Neural crest cell (in vitro differentiated cells): Measurements from ENCODE around the gene INO80B. TPM values are rescaled to one million over a fixed set of nuclear protein-coding genes. Genes with fewer than 3 reads are reported as not detected.

Experiments
- DNase-seq: peaks from one replicate; pipeline ENCODE4 v3.0.0; 2021; ENCODE audit warnings: low read depth, mixed read lengths, low spot score
- H3K27ac Mint-ChIP-seq: one replicate; pipeline ENCODE4 v1.8.0; 2021; ENCODE audit warnings: mild to moderate bottlenecking, mixed read lengths; ENCODE audit not compliant: unreplicated experiment
- H3K27me3 Mint-ChIP-seq: 2 replicates; pipeline ENCODE4 v1.8.0; 2021; ENCODE audit warnings: low read depth, mild to moderate bottlenecking, mixed read lengths
- H3K36me3 Mint-ChIP-seq: 2 replicates; pipeline ENCODE4 v1.8.0; 2021; ENCODE audit warnings: low read depth, mild to moderate bottlenecking, mixed read lengths
- H3K4me1 Mint-ChIP-seq: 2 replicates; pipeline ENCODE4 v1.8.0; 2021; ENCODE audit warnings: mixed read lengths
- H3K4me3 Mint-ChIP-seq: one replicate; pipeline ENCODE4 v1.8.0; 2021; ENCODE audit warnings: mild to moderate bottlenecking, mixed read lengths
- H3K9me3 Mint-ChIP-seq: 2 replicates; pipeline ENCODE4 v1.8.0; 2021; ENCODE audit warnings: mixed read lengths
- long read RNA-seq: library from polyadenylated mRNA; unstranded; transcript quantifications from one replicate; pipeline ENCODE4 v2.0.0, GENCODE V29; 2020
- total RNA-seq: library from RNA; stranded (reverse); gene quantifications from 2 replicates; pipeline ENCODE4 v1.2.1, GENCODE V29; 2021
- TF ChIP-seq, protein P1 (sequence below): fragments of 200-600 bp; sonication (generic); conservative IDR thresholded peaks from 2 replicates; pipeline ENCODE4 v1.5.0; 2021; ENCODE audit warnings: antibody characterized with exemption, mild to moderate bottlenecking

The INO80B gene
- 31.3 and 33.1 TPM in 2 replicates for total RNA-seq
- long read RNA-seq, partial matches to known transcripts = 1 of 1 reads
- long read RNA-seq, other reads (novel, unspliced or antisense) = 0 of 1 reads

DNA sequence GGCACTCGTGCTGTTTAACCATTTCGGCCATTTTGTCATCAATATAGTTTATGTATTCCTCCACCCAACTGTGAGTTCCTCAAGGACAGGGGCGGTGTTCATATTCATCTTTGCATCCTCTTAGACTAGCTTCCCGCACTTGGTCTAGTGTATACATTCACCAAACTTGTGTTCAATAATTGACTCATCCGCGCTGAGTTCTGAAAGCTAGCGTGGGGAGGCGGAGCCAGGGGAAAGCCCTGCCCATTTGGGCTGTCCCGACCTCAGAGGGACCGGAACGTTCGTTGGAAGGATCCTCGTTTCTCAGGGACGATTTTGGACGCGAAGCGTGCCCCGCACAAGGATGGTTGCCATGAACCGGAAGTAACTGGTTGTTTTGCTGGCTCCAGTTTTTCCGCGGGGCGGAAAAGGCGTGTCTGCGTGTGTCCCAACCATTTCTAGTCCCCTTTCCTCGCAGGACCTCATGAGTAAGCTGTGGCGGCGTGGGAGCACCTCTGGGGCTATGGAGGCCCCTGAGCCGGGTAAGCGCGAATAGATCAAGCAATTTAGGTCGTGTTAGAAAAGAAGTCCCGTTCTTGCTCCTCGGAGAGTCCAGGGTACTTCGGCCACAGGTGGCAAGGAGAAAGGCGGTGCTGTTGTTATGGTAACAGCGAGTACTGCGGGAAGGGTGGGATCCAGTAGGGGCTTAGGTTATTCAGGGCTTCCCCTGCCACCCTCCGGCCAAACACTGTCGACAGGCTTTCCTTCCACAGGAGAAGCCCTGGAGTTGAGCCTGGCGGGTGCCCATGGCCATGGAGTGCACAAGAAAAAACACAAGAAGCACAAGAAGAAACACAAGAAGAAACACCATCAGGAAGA lies at the start of gene INO80B:
INO80B (plus strand) TSS at position 434 of the 858 bp plus-strand sequence; CDS start at position 464, 30 bp downstream.
- H3K9me3 Mint-ChIP-seq = no peaks in the 10 kb centered on the region
- peaks cover 11% of the 10 kb centered on the region for H3K27me3 Mint-ChIP-seq
- DNase-seq = peak; percentile 97
- TF ChIP-seq, protein P1, sequence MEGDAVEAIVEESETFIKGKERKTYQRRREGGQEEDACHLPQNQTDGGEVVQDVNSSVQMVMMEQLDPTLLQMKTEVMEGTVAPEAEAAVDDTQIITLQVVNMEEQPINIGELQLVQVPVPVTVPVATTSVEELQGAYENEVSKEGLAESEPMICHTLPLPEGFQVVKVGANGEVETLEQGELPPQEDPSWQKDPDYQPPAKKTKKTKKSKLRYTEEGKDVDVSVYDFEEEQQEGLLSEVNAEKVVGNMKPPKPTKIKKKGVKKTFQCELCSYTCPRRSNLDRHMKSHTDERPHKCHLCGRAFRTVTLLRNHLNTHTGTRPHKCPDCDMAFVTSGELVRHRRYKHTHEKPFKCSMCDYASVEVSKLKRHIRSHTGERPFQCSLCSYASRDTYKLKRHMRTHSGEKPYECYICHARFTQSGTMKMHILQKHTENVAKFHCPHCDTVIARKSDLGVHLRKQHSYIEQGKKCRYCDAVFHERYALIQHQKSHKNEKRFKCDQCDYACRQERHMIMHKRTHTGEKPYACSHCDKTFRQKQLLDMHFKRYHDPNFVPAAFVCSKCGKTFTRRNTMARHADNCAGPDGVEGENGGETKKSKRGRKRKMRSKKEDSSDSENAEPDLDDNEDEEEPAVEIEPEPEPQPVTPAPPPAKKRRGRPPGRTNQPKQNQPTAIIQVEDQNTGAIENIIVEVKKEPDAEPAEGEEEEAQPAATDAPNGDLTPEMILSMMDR = peak; percentile 11
- no peaks in the 10 kb centered on the region for H3K36me3 Mint-ChIP-seq
- peak within 1 kb of the TSS; percentile 90 for H3K27ac Mint-ChIP-seq
- H3K4me1 Mint-ChIP-seq = peaks cover 44% of the 10 kb centered on the region
- peak within 1 kb of the TSS; percentile 94 for H3K4me3 Mint-ChIP-seq

DNA sequence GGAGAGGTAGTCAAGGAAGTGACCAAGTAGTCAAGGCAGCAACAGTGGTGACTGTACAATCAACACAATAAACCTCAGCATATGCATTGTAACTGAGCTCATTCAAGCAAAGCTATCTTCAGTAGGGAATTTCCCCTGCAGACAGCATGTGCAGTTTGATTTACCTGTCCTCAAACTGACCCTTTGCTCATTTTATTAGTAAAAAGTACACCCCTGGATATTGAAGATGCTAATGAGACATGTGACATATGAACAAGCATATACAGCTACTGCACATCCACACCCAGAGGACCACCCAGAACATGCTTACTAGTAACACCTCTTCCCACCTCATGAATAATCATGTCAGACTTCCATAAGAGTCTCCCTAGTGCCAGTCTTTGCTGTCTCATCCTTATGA lies 48.9 kb upstream of the INO80B start:
- Mint-ChIP-seq H3K9me3 (no peaks in the 10 kb centered on the region), H3K27me3 (no peaks in the 10 kb centered on the region), H3K36me3 (no peaks in the 10 kb centered on the region), H3K4me3 (no peak overlapping the region), H3K27ac (no peak overlapping the region), H3K4me1 (peaks cover 5% of the 10 kb centered on the region)
- DNase-seq = no peak
- TF ChIP-seq, protein P1 = no peak

DNA sequence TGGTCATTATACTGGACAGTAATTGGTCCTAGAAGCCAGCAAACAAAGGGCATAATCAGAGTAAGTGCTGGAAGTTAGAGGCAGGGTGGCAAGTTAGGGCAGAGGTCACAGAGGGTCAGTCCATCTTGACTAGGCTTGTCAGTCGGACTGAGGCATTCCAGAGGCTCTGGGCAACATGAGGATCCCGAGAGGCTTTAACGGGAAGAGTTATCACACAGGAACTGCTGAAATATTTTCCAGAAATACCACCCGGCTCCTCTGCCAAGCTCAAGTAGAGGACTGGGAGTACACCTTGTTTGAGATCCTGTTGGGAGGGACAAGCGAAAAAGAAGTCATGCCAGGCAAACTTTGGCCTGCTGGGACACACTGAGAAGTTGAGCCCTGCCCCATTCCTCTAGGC lies 47.2 kb upstream of the INO80B start:
- Mint-ChIP-seq H3K27me3 (no peaks in the 10 kb centered on the region), H3K27ac (no peak overlapping the region), H3K36me3 (no peaks in the 10 kb centered on the region), H3K9me3 (no peaks in the 10 kb centered on the region), H3K4me3 (no peak overlapping the region), H3K4me1 (peaks cover 5% of the 10 kb centered on the region)
- no peak for DNase-seq
- TF ChIP-seq, protein P1 = no peak

DNA sequence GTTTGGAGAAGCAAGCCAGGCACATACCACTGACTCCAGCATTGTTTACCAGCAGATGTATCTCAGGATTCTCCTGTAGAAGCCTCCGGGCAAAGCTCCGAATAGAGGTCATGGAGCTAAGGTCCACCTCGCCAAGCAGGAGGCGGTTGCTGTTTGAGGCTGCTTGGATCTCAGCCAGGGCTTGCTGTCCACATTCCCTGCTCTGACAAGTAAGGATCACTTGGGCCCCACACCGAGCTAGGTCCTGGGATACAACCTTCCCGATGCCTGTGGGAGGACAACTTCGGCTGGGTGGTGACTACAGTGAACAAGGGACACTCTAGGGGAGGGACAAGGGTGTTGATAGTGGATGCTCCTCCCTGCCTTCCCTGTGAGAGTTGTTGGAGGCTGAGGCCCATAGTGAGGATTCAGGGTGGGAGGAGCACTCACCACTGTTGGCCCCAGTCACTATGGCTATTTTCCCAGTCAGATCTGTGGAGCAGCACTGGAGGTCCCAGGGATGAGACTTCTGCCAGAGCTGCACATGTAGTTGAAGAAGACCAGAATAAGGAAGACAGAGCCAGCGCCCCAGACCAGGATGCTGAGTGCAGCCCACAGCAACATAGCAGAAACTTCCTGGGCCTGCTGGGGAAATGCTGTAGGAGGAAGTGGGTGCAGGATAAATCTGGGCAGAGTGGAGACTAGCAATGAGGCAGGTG lies 41.7 kb upstream of the INO80B start:
- H3K36me3 Mint-ChIP-seq = no peaks in the 10 kb centered on the region
- H3K4me1 Mint-ChIP-seq = no peaks in the 10 kb centered on the region
- TF ChIP-seq, protein P1 = no peak
- H3K27ac Mint-ChIP-seq = no peak overlapping the region
- DNase-seq = no peak
- H3K9me3 Mint-ChIP-seq = no peaks in the 10 kb centered on the region
- no peaks in the 10 kb centered on the region for H3K27me3 Mint-ChIP-seq
- H3K4me3 Mint-ChIP-seq = no peak overlapping the region

DNA sequence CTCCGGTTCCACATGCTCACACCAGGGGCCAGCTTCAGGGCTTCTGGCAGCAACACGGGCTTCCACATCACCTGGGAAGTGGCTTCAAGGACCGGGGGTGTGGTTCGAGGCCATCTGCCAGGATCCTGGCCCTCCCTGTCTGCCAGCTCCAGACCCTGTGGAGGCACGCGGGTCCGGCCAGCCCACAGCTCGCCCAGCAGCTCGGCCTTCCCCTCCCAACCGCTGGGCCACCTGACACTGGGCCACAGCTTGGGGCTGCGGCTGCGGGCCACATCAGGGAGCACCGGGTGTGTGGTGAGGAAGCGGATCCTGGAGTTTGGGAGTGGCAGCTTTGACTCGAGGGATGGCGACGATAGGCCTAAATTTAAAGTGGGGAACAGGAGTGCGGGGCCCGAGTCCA lies 40.4 kb upstream of the INO80B start:
- Mint-ChIP-seq H3K9me3 (no peaks in the 10 kb centered on the region), H3K36me3 (no peaks in the 10 kb centered on the region), H3K4me1 (no peaks in the 10 kb centered on the region), H3K4me3 (no peak overlapping the region), H3K27me3 (no peaks in the 10 kb centered on the region), H3K27ac (no peak overlapping the region)
- DNase-seq = no peak
- TF ChIP-seq, protein P1 = no peak
